Heart left ventricle (tissue), 13 donors: ENCODE measurements around the gene CDH12.
"Not testable (repeated sequence)": the region's sequence is repeated elsewhere in the genome, so short reads cannot be mapped to it uniquely, and the experiment has no call there.

Experiments used
- POLR2A ChIP-seq, 2 donors: fragments of 450-650 bp; IDR thresholded peaks; one replicate each; pipeline ENCODE4 v1.6.1; 2017; ENCODE audit warnings: antibody characterized with exemption in 2 of 2, mild to moderate bottlenecking in 2 of 2, moderate library complexity in 2 of 2
- TF ChIP-seq, protein P1 (sequence below), 12 donors: fragments of 200-600 bp; sonication (generic) in 4 of 12; IDR thresholded peaks; one replicate each; pipeline versions ENCODE4 v1.5.0 to v1.8.0; 2018 to 2022; ENCODE audit warnings: antibody characterized with exemption in 12 of 12, mild to moderate bottlenecking in 5 of 12
- donor health status: ischemic (EF 13 %, LVEDD 7.1; RV severe dilation, severe dysfunction).
- donor health status: DM: no; HTN: yes; CAD: no.
- donor health status: DM: no; HTN: no; CAD: no.
- donor health status: ischemic (EF 25% LVEDD 6.9; RV normal size, moderate dysfunction).
- donor health status: ischemic (EF 25% LVEDD 5.7; RV mildly dilated, moderate dysfunction).
- donor health status: ischemic (EF 35%, LVEDD 5.7; RV mildly dilated, moderate dysfunction).
- donor health status: nonischemic (EF 11% LVEDD 7.7; RV severe dilation, severe dysfunction).
- donor health status: DM: yes; HTN: yes; CAD: no.
- donor health status: PGD.
- donor health status: ischemic (EF 29% LVEDD 5.4; RV normal size, mild dysfunction).
- donor health status: nonischemic (EF 23%, LVEDD 6.1; RV moderate dilation, normal function).

DNA sequence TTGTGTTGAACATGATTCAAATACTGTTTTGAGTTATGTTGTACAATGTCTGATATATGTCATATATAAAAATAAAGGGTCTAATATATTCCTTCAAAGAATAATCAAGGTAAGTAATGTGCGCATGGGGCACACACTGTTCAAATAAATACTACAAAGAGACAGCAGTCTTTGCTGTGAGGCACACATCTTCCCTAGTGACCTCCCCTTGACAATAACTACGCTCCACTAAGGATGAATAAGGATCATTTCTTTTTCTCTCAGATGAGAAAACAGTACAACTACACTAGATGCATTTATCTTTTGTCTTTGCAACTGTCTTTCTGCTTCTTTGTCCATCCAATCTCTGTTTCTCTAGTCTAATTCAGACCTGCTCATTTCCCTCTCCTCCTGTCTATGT lies 684.4 kb downstream of the CDH12 start:
- TF ChIP-seq, protein P1, sequence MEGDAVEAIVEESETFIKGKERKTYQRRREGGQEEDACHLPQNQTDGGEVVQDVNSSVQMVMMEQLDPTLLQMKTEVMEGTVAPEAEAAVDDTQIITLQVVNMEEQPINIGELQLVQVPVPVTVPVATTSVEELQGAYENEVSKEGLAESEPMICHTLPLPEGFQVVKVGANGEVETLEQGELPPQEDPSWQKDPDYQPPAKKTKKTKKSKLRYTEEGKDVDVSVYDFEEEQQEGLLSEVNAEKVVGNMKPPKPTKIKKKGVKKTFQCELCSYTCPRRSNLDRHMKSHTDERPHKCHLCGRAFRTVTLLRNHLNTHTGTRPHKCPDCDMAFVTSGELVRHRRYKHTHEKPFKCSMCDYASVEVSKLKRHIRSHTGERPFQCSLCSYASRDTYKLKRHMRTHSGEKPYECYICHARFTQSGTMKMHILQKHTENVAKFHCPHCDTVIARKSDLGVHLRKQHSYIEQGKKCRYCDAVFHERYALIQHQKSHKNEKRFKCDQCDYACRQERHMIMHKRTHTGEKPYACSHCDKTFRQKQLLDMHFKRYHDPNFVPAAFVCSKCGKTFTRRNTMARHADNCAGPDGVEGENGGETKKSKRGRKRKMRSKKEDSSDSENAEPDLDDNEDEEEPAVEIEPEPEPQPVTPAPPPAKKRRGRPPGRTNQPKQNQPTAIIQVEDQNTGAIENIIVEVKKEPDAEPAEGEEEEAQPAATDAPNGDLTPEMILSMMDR (IDR thresholded peaks at IDR 0.05) = not testable (repeated sequence)
- TF ChIP-seq POLR2A (IDR thresholded peaks at IDR 0.05) = not testable (repeated sequence)
